Smooth muscle cell (in vitro differentiated cells): ENCODE data around the gene B3GLCT. TPM values are rescaled to one million over a fixed set of nuclear protein-coding genes. Genes with fewer than 3 reads are reported as not detected.

Experiments
- DNase-seq: peaks from one replicate; lab custom pipeline; 2025; ENCODE audit not compliant: unreplicated experiment; lab: John Stamatoyannopoulos, UW
- H2AFZ ChIP-seq: fragments of 200-600 bp; sonication (generic); 2 replicates; pipeline ENCODE4 v1.6.0; 2016; ENCODE audit warnings: antibody characterized with exemption, low read depth, mild to moderate bottlenecking
- H3F3A ChIP-seq: fragments of 200-600 bp; sonication (generic); 2 replicates; pipeline ENCODE4 v1.6.0; 2017; ENCODE audit warnings: antibody characterized with exemption, low read depth
- H3K27ac ChIP-seq: fragments of 200-600 bp; sonication (generic); 2 replicates; pipeline ENCODE4 v1.5.1; 2016; ENCODE audit warnings: low read depth, mild to moderate bottlenecking
- H3K27me3 ChIP-seq: fragments of 200-600 bp; sonication (generic); 2 replicates; pipeline ENCODE4 v1.6.1; 2016; ENCODE audit warnings: low read depth, mild to moderate bottlenecking
- H3K36me3 ChIP-seq: fragments of 200-600 bp; sonication (generic); 2 replicates; pipeline ENCODE4 v1.5.1; 2016; ENCODE audit warnings: low read depth
- H3K4me1 ChIP-seq: fragments of 200-600 bp; sonication (generic); 2 replicates; pipeline ENCODE4 v1.5.1; 2016; ENCODE audit warnings: low read depth
- H3K4me2 ChIP-seq: fragments of 200-600 bp; sonication (generic); 2 replicates; pipeline ENCODE4 v1.6.0; 2016; ENCODE audit warnings: mild to moderate bottlenecking
- H3K4me3 ChIP-seq: fragments of 200-600 bp; sonication (generic); 2 replicates; pipeline ENCODE4 v1.5.1; 2016; ENCODE audit warnings: mild to moderate bottlenecking
- H3K79me2 ChIP-seq: fragments of 200-600 bp; sonication (generic); 2 replicates; pipeline ENCODE4 v1.6.0; 2016; ENCODE audit warnings: low read depth, mild to moderate bottlenecking
- H3K9ac ChIP-seq: fragments of 200-600 bp; sonication (generic); 2 replicates; pipeline ENCODE4 v1.6.0; 2016; ENCODE audit warnings: low read depth
- H3K9me3 ChIP-seq: fragments of 200-600 bp; sonication (generic); replicated peaks from 2 replicates; pipeline ENCODE4 v1.5.1; 2016; ENCODE audit warnings: low read depth
- H4K20me1 ChIP-seq: fragments of 200-600 bp; sonication (generic); 2 replicates; pipeline ENCODE4 v1.6.0; 2016; ENCODE audit warnings: low read depth
- WGBS: methylation state at CpG from one replicate; pipeline ENCODE4 v1.1.7; 2016; ENCODE audit warnings: low lambda C conversion rate; 5-methylcytosine and 5-hydroxymethylcytosine counted together
- polyA plus RNA-seq: library from polyadenylated mRNA; unstranded; fragments of >200 nt; fragmentation: Nextera tagmentation; extraction: Ambion mirVana; gene quantifications from 2 replicates; pipeline ENCODE4 v1.2.1, GENCODE V29; 2016
- total RNA-seq: library from RNA; depleted of rRNA; stranded (reverse); fragments of >200 nt; gene quantifications from 2 replicates; pipeline ENCODE4 v1.2.3, GENCODE V29; 2014
- TF ChIP-seq, protein P1 (sequence below): fragments of 200-600 bp; sonication (generic); IDR thresholded peaks from 2 replicates; pipeline ENCODE4 v1.5.1; 2017; ENCODE audit warnings: borderline replicate concordance, mild to moderate bottlenecking, antibody characterized with exemption; ENCODE audit not compliant: insufficient read depth, poor library complexity, severe bottlenecking

The B3GLCT gene
- total and polyA plus RNA-seq, 2 experiments from 2014 or later, result 8.0 to 17.7 TPM

DNA sequence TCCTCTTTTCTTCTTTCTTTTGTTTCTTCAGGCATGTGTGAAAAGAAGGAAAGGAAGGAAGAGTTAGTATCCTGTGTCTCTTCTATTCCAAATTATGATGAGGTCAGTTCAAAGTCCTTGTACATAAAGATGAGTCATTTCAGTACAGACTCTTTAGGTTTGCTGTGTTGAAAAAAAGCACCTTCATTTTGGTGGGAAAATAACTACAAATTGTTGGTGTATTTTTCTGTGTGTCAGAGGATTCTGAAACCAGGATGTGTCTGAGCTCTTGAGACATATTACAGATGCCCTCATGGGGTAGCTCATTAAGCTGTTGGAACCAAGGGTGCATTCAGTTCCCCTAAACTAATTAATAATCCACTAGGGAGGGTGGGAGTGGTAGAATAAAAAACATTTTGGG is 32.3 kb upstream of the B3GLCT start:
- DNase-seq, result no peak
- H3K27me3 ChIP-seq, result no peaks in the 10 kb centered on the region

DNA sequence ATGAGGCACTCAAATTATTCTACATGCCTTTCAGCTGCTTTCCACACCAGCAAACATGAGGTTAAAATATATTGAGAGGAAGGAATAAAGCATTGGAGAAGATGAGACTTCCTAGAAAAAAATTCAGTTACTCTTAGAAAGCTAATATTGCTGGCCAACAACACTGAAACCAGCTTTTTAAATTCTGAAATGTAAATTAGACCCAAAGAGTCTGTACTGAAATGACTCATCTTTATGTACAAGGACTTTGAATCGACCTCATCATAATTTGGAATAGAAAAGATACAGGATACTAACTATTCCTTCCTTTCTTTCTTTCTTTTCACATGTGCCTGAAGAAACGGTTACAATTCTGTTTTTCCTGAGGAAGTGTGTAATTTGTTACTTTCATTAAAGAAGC is 31.6 kb upstream of the B3GLCT start:
- TF ChIP-seq, protein P1, sequence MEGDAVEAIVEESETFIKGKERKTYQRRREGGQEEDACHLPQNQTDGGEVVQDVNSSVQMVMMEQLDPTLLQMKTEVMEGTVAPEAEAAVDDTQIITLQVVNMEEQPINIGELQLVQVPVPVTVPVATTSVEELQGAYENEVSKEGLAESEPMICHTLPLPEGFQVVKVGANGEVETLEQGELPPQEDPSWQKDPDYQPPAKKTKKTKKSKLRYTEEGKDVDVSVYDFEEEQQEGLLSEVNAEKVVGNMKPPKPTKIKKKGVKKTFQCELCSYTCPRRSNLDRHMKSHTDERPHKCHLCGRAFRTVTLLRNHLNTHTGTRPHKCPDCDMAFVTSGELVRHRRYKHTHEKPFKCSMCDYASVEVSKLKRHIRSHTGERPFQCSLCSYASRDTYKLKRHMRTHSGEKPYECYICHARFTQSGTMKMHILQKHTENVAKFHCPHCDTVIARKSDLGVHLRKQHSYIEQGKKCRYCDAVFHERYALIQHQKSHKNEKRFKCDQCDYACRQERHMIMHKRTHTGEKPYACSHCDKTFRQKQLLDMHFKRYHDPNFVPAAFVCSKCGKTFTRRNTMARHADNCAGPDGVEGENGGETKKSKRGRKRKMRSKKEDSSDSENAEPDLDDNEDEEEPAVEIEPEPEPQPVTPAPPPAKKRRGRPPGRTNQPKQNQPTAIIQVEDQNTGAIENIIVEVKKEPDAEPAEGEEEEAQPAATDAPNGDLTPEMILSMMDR, result no peak
- peaks cover under 1% of the 10 kb centered on the region for H3K4me1 ChIP-seq

More for the DNA sequence above, 32.3 kb upstream of the B3GLCT start:
- Histone ChIP-seq H3K79me2 (no peaks in the 10 kb centered on the region), H3K9me3 (no peaks in the 10 kb centered on the region), H3K4me3 (no peak overlapping the region), H3F3A (no peaks in the 10 kb centered on the region), H3K9ac (no peak overlapping the region), H3K36me3 (no peaks in the 10 kb centered on the region), H3K4me1 (peaks cover 6% of the 10 kb centered on the region), H3K4me2 (no peak overlapping the region), H3K27ac (no peak overlapping the region), H4K20me1 (no peaks in the 10 kb centered on the region), H2AFZ (no peak overlapping the region)
- TF ChIP-seq, protein P1, result no peak

DNA sequence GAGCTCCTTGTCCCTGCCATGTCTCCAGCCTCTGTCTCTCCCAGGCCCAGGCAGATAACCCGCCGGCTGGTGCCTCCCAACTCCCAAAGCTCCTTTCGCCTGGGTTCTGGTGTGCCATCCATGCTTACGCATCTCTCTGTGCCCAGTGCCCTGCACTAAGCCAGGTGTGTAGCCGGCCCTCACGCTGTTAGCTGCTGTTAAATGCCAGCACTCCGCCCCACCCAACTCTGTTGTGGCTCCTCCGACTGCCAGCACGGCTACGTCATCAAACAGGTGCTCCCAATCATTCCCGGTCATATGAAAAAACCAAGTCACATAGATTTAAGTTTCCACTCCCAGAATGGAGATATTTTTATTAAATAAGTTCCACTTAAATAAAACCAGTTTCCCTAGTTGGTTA is 31.0 kb upstream of the B3GLCT start:
- TF ChIP-seq, protein P1, result no peak
- no peak overlapping the region for H2AFZ ChIP-seq
- H3K4me1 ChIP-seq, result no peaks in the 10 kb centered on the region
- no peak for DNase-seq
- H3K9me3 ChIP-seq, result no peaks in the 10 kb centered on the region
- no peaks in the 10 kb centered on the region for H3F3A ChIP-seq
- no peaks in the 10 kb centered on the region for H4K20me1 ChIP-seq
- no peaks in the 10 kb centered on the region for H3K79me2 ChIP-seq
- H3K4me3 ChIP-seq, result no peak overlapping the region
- no peaks in the 10 kb centered on the region for H3K27me3 ChIP-seq
- H3K36me3 ChIP-seq, result no peaks in the 10 kb centered on the region
- H3K27ac ChIP-seq, result no peak overlapping the region
- H3K4me2 ChIP-seq, result no peak overlapping the region
- WGBS, result 95% methylated on average over 11 of the region's 11 CpGs
- no peak overlapping the region for H3K9ac ChIP-seq

More for the DNA sequence above, 31.6 kb upstream of the B3GLCT start:
- no peak for DNase-seq
- H3F3A ChIP-seq, result no peaks in the 10 kb centered on the region
- no peak overlapping the region for H3K4me3 ChIP-seq
- no peak overlapping the region for H3K27ac ChIP-seq
- H3K79me2 ChIP-seq, result no peaks in the 10 kb centered on the region
- no peak overlapping the region for H3K4me2 ChIP-seq
- no peaks in the 10 kb centered on the region for H4K20me1 ChIP-seq
- no peaks in the 10 kb centered on the region for H3K27me3 ChIP-seq
- H3K9ac ChIP-seq, result no peak overlapping the region
- 81% methylated on average over 2 of the region's 2 CpGs for whole genome bisulfite sequencing
- no peak overlapping the region for H2AFZ ChIP-seq
- H3K36me3 ChIP-seq, result no peaks in the 10 kb centered on the region
- no peaks in the 10 kb centered on the region for H3K9me3 ChIP-seq

DNA sequence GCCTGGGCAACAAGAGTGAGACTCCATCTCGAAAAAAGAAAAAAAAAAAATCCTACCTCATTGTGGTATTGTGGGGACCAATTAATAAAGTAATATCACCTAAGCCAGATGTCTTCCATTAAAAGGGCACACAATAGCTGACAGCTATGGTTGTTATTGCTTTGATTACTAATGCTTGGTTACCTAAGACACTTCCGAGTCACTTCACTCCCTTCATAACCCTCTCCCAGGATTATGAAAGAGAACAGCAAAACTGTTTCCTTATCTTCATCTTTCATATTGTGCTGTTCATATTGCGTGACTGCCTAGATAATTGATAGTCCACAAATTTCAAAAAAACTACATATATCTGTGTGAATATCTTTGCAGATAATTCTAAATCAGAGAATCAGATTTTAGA is 27.8 kb upstream of the B3GLCT start:
- Histone ChIP-seq H3K27me3 (no peaks in the 10 kb centered on the region), H2AFZ (no peak overlapping the region), H3K9me3 (no peaks in the 10 kb centered on the region), H3K9ac (no peak overlapping the region), H3K4me1 (no peaks in the 10 kb centered on the region), H3K36me3 (no peaks in the 10 kb centered on the region), H3K4me2 (no peak overlapping the region), H3F3A (no peaks in the 10 kb centered on the region), H3K27ac (no peak overlapping the region), H4K20me1 (no peaks in the 10 kb centered on the region), H3K79me2 (no peaks in the 10 kb centered on the region), H3K4me3 (no peak overlapping the region)
- 88% methylated on average over 3 of the region's 3 CpGs for WGBS
- no peak for DNase-seq
- TF ChIP-seq, protein P1, result no peak
